ENCODE data around the gene APOL4.

- TF ChIP-seq, protein P1, sequence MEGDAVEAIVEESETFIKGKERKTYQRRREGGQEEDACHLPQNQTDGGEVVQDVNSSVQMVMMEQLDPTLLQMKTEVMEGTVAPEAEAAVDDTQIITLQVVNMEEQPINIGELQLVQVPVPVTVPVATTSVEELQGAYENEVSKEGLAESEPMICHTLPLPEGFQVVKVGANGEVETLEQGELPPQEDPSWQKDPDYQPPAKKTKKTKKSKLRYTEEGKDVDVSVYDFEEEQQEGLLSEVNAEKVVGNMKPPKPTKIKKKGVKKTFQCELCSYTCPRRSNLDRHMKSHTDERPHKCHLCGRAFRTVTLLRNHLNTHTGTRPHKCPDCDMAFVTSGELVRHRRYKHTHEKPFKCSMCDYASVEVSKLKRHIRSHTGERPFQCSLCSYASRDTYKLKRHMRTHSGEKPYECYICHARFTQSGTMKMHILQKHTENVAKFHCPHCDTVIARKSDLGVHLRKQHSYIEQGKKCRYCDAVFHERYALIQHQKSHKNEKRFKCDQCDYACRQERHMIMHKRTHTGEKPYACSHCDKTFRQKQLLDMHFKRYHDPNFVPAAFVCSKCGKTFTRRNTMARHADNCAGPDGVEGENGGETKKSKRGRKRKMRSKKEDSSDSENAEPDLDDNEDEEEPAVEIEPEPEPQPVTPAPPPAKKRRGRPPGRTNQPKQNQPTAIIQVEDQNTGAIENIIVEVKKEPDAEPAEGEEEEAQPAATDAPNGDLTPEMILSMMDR (conservative IDR thresholded peaks at IDR 0.05; ENCODE audit: low read depth, low read length): no peak
- TF ChIP-seq EZH2 (IDR thresholded peaks at IDR 0.05; ENCODE audit: borderline replicate concordance, low read depth, low read length, poor library complexity, severe bottlenecking): no peak
Measured at GRCh38 chr22:36201630-36202319, at the start of gene APOL4.
